ENCODE measurements around the gene TEAD1. TPM values are rescaled to one million over a fixed set of nuclear protein-coding genes. Genes with fewer than 3 reads are reported as not detected.

TEAD1 gene
- total RNA-seq, 1 donor from 2014 or later = 51.9 TPM

- Histone ChIP-seq H3K27me3 (ENCODE audit: low read depth) (no peaks in the 10 kb centered on the region), H3K4me3 (no peak overlapping the region), H3K9me3 (no peaks in the 10 kb centered on the region), H3K4me1 (no peaks in the 10 kb centered on the region), H3K36me3 (peaks cover 46% of the 10 kb centered on the region), H3K27ac (no peak overlapping the region)
- TF ChIP-seq CTCF (IDR thresholded peaks at IDR 0.05) = no peak
- DNase-seq = no peak
- intact Hi-C loops (cut with DNase I) = no loop called here
- no peak for ATAC-seq
Measured at GRCh38 chr11:12882670-12883069, 208.4 kb downstream of the TEAD1 start.

- DNase-seq (no peak), ATAC-seq (no peak)
- intact Hi-C loops (cut with DNase I) = no loop called here
Measured at GRCh38 chr11:12884751-12885318, 210.6 kb downstream of the TEAD1 start.

GRCh38 chr11:12885717-12886239 lies 211.6 kb downstream of the TEAD1 start:
- TF ChIP-seq CTCF (IDR thresholded peaks at IDR 0.05) = no peak
- ATAC-seq = no peak
- intact Hi-C loops (cut with DNase I) = no loop called here
- no peak overlapping the region for H3K27ac ChIP-seq
- H3K36me3 ChIP-seq = peaks cover 40% of the 10 kb centered on the region
- no peaks in the 10 kb centered on the region for H3K9me3 ChIP-seq
- H3K4me3 ChIP-seq = no peak overlapping the region
- H3K4me1 ChIP-seq = peaks cover 14% of the 10 kb centered on the region
- no peak for DNase-seq
- H3K27me3 ChIP-seq (ENCODE audit: low read depth) = no peaks in the 10 kb centered on the region

More at GRCh38 chr11:12884751-12885318, 210.6 kb downstream of the TEAD1 start:
- no peak for TF ChIP-seq CTCF (IDR thresholded peaks at IDR 0.05)
- Histone ChIP-seq H3K4me3 (no peak overlapping the region), H3K9me3 (no peaks in the 10 kb centered on the region), H3K27me3 (ENCODE audit: low read depth) (no peaks in the 10 kb centered on the region), H3K27ac (no peak overlapping the region), H3K4me1 (peaks cover 14% of the 10 kb centered on the region), H3K36me3 (peaks cover 46% of the 10 kb centered on the region)

GRCh38 chr11:12886508-12886907 lies 212.3 kb downstream of the TEAD1 start:
- no peak for TF ChIP-seq CTCF (IDR thresholded peaks at IDR 0.05)
- DNase-seq (no peak), ATAC-seq (no peak)
- peaks cover 32% of the 10 kb centered on the region for H3K36me3 ChIP-seq
- H3K4me3 ChIP-seq = no peak overlapping the region
- no peaks in the 10 kb centered on the region for H3K9me3 ChIP-seq
- intact Hi-C loops (cut with DNase I) = no loop called here
- H3K27me3 ChIP-seq (ENCODE audit: low read depth) = no peaks in the 10 kb centered on the region
- H3K27ac ChIP-seq = no peak overlapping the region
- H3K4me1 ChIP-seq = peaks cover 14% of the 10 kb centered on the region

- Histone ChIP-seq H3K27ac (peak overlapping the region; percentile 55), H3K4me1 (peaks cover 16% of the 10 kb centered on the region), H3K4me3 (no peak overlapping the region), H3K27me3 (ENCODE audit: low read depth) (no peaks in the 10 kb centered on the region), H3K36me3 (peaks cover 11% of the 10 kb centered on the region), H3K9me3 (no peaks in the 10 kb centered on the region)
- intact Hi-C loops (cut with DNase I) = no loop called here
- peak; percentile 69 for TF ChIP-seq CTCF (IDR thresholded peaks at IDR 0.05)
- ATAC-seq (peak; percentile 86 to 89), DNase-seq (peak; percentile 86)
Measured at GRCh38 chr11:12888525-12889158, 214.4 kb downstream of the TEAD1 start.
